GM13976 (cell line): ENCODE measurements around the gene NTRK2.

Experiments
- DNase-seq: peaks from one replicate; pipeline ENCODE4 v3.0.0; 2012; ENCODE audit warnings: low spot score
- in situ Hi-C: fragments of 300-500 bp; cut with MboI; formaldehyde crosslinking; loops from one replicate; pipeline ENCODE4 v1.12.0; 2022; ENCODE audit warnings: low sequenced_read_pairs, mixed read lengths, inconsistent platforms; ENCODE audit not compliant: unreplicated experiment
- TF ChIP-seq, protein P1 (sequence below): IDR thresholded peaks from 2 replicates; pipeline ENCODE4 v1.5.1; 2012; ENCODE audit warnings: borderline replicate concordance, mild to moderate bottlenecking; ENCODE audit not compliant: insufficient read depth; ENCODE audit errors: extremely low read depth, missing control alignments, control extremely low read depth

Gene NTRK2

DNA sequence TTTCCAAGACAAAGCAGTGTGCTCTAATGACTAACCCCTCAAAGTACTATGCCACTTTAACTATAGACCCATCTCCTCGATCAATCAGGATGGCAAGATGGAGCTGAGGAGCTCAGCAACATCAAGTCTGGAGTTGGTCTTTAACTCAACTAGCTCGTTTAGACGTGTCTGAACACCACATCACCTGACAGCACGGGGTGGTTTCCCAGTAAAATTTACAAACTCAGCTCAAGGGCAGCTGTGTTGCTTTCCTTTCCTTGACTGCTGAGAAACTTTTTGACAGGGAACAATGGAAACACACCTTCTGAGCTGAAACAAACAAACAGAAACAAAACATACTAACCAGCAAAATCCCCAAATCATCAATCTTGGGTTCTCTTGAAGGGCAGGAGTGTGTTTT lies 202.5 kb downstream of the NTRK2 start:
- DNase-seq: no peak
- TF ChIP-seq, protein P1, sequence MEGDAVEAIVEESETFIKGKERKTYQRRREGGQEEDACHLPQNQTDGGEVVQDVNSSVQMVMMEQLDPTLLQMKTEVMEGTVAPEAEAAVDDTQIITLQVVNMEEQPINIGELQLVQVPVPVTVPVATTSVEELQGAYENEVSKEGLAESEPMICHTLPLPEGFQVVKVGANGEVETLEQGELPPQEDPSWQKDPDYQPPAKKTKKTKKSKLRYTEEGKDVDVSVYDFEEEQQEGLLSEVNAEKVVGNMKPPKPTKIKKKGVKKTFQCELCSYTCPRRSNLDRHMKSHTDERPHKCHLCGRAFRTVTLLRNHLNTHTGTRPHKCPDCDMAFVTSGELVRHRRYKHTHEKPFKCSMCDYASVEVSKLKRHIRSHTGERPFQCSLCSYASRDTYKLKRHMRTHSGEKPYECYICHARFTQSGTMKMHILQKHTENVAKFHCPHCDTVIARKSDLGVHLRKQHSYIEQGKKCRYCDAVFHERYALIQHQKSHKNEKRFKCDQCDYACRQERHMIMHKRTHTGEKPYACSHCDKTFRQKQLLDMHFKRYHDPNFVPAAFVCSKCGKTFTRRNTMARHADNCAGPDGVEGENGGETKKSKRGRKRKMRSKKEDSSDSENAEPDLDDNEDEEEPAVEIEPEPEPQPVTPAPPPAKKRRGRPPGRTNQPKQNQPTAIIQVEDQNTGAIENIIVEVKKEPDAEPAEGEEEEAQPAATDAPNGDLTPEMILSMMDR: no peak
- in situ Hi-C loops: no loop called here

DNA sequence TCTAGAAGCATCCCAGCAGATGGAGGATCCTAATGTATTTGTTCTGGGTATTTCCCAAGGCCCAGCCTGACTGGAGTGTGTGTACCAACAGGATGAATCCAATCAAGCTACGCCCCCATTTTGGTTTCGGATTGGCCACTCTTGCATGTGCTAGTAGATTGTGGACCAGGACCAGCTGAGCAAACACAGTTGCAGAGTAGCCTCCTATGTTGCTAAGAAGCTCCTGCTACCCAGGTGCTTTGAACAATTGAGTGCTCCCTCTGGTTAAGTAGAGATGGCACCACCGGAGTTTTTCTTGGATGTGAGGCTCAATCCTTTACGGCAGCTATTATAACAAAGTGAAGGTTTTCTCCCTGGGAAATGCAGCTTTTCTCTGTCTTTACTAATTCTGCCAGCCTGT lies 204.5 kb downstream of the NTRK2 start:
- in situ Hi-C loops: no loop called here
- TF ChIP-seq, protein P1: no peak
- no peak for DNase-seq

DNA sequence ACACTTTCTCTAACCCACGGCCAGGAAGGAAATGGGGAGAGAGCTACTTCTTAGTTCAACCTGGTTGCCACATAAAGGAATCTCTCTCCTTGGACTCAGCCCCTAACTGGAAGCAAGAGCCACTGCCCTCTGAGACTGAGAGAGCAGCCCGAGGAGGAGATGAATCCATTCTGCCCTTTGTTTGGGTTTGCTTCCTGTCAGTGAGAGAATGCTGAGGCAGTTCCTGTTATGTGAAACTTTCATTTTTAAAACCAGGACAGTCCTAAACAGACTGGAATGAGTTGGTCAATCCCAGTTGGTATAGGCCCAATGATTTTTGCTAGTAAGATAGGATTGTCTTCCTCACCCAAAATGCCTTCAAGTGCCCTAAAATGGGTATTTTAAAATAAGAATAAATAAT lies 205.1 kb downstream of the NTRK2 start:
- TF ChIP-seq, protein P1: no peak
- no peak for DNase-seq
- in situ Hi-C loops: no loop called here

DNA sequence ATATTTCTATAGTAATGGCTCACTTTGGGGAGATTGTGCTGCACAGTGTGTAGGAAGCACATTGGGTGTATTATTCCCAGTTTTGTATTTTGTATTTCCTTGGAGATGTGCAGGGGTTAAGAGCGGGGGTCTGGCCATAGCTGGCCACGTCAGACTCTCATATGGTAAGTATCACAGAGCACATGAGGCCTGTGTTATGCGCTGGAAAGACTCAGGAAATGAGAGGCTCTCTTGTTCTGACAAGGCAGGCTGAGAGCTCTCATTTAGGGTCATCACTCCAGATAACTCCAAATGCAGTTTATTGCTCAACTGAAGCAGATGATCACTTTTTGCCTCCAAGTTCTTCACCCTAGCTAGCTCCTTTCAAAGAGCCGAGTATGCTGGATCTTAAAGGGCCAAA lies 205.7 kb downstream of the NTRK2 start:
- TF ChIP-seq, protein P1: no peak
- in situ Hi-C loops: no loop called here
- no peak for DNase-seq

DNA sequence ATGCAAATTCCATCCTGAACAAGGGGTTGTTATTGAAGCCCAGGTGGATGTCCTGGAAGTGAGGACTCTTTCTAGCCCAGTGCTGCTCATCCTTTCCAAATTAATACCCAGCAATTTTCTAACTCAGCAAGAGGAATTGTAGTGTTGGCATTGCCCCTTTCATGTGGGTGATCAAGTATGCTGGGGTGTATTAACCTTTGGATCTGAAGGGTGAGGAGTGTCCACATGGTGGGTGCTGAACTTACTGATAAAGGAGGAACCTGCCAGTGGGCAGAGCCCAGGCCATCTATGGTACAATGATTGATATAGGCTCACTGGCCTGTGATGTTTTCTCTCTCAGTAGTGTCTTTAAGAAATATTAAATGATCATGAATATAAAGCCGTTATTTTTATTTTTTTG lies 210.1 kb downstream of the NTRK2 start:
- in situ Hi-C loops: no loop called here

DNA sequence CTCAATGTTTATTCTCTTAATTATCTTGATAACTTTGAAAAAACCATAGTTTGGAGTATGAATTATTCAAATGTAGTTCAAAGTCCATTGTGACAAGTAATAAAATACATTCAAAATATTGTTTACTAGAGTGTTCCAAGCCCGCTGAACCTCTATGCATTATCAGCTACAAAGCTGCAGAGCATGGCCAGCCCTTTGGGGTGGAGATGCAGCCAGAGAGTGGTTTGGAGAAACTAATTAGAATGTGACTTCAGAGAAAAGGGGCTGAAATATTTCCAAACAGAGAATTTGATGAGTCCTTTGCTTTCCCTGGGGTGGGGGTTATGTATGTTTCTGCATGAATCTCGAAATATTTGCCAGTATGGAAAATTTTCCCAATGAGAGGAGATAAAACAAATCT lies 211.3 kb downstream of the NTRK2 start:
- TF ChIP-seq, protein P1: no peak
- in situ Hi-C loops: no loop called here
- DNase-seq: no peak

More for the DNA sequence above, 210.1 kb downstream of the NTRK2 start:
- no peak for DNase-seq
- TF ChIP-seq, protein P1: no peak

DNA sequence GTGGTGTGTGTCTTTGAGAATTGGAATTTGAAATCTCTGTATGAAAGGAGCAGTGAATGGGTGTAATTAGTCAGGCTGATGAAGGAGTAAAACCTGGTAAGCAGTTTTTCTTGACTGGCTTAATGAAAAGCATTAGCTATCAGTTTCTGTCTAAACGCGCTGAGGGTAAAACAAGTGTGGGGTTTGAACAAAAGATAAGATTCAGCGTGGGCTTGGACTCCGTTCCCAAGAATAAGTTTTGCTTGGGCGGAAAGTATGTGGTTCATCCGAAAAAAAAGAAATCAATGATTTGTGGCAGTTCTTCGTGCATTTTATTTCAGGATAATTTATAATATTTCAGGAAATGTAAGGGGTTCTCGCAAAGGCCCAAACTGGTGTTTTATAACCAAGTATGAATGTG lies 217.3 kb downstream of the NTRK2 start:
- DNase-seq: no peak
- in situ Hi-C loops: no loop called here
- TF ChIP-seq, protein P1: no peak
